Activated naive CD8-positive, alpha-beta T cell treated with anti-CD3 and anti-CD28 coated beads, Interleukin-2, amount 10 ng/mL, durations not matched to agents 7 days and 5 days (primary cell): Measurements from ENCODE around the gene HDAC8. TPM values are rescaled to one million over a fixed set of nuclear protein-coding genes. Genes with fewer than 3 reads are reported as not detected.

ENCODE experiments used
- ATAC-seq: fragments of 150-1000 bp; cut with Tn5 transposase; one replicate; pipeline ENCODE4 v1.10.0; 2021; ENCODE audit warnings: low read depth, moderate library complexity
- POLR2A ChIA-PET: fragments of 350-600 bp; sonication (Branson Sonifier 250); formaldehyde crosslinking; loops from one replicate; lab custom pipeline; 2021; ENCODE audit warnings: antibody characterized with exemption; lab: Charles Lee
- DNase-seq: peaks from one replicate; pipeline ENCODE4 v3.0.0; 2021
- H3K27ac Mint-ChIP-seq: one replicate; pipeline ENCODE4 v1.8.0; 2022; ENCODE audit warnings: mild to moderate bottlenecking, mixed read lengths
- H3K27me3 Mint-ChIP-seq: one replicate; pipeline ENCODE4 v1.8.0; 2022; ENCODE audit warnings: mild to moderate bottlenecking, moderate library complexity, mixed read lengths
- H3K36me3 Mint-ChIP-seq: one replicate; pipeline ENCODE4 v1.8.0; 2021; ENCODE audit warnings: mild to moderate bottlenecking, mixed read lengths
- H3K4me1 Mint-ChIP-seq: one replicate; pipeline ENCODE4 v1.8.0; 2021; ENCODE audit warnings: mixed read lengths
- H3K4me3 Mint-ChIP-seq: one replicate; pipeline ENCODE4 v1.8.0; 2022; ENCODE audit warnings: mild to moderate bottlenecking, moderate library complexity, mixed read lengths
- H3K9me3 Mint-ChIP-seq: one replicate; pipeline ENCODE4 v1.8.0; 2021; ENCODE audit warnings: mixed read lengths
- total RNA-seq, 2 experiments: library from RNA; stranded (reverse); gene quantifications; one replicate each; pipeline ENCODE4 v1.2.3, GENCODE V29; 2021

The HDAC8 gene
- total RNA-seq, 2 experiments from 2014 or later: 25.2 to 25.5 TPM

- Mint-ChIP-seq H3K9me3 (no peaks in the 10 kb centered on the region), H3K27ac (no peak overlapping the region), H3K27me3 (peaks cover 32% of the 10 kb centered on the region), H3K4me1 (no peaks in the 10 kb centered on the region), H3K36me3 (no peaks in the 10 kb centered on the region), H3K4me3 (no peak overlapping the region)
- ATAC-seq (no peak), DNase-seq (no peak)
- POLR2A ChIA-PET: no interaction called here
These were observed 278.1 kb downstream of the HDAC8 start for GRCh38 chrX:72294497-72294896.

GRCh38 chrX:72282302-72282701, 290.3 kb downstream of the HDAC8 start:
- Mint-ChIP-seq H3K27me3 (peaks cover 7% of the 10 kb centered on the region), H3K4me3 (no peak overlapping the region), H3K36me3 (no peaks in the 10 kb centered on the region), H3K9me3 (no peaks in the 10 kb centered on the region), H3K27ac (no peak overlapping the region), H3K4me1 (peaks cover 4% of the 10 kb centered on the region)
- DNase-seq: no peak
- no peak for ATAC-seq
- POLR2A ChIA-PET: no interaction called here

- peaks cover 7% of the 10 kb centered on the region for H3K4me1 Mint-ChIP-seq
- peaks cover 4% of the 10 kb centered on the region for H3K36me3 Mint-ChIP-seq
- H3K4me3 Mint-ChIP-seq: no peak overlapping the region
- peaks cover 7% of the 10 kb centered on the region for H3K27me3 Mint-ChIP-seq
- H3K9me3 Mint-ChIP-seq: no peaks in the 10 kb centered on the region
- H3K27ac Mint-ChIP-seq: no peak overlapping the region
- POLR2A ChIA-PET: no interaction called here
- DNase-seq (no peak), ATAC-seq (no peak)
These were observed 292.3 kb downstream of the HDAC8 start for GRCh38 chrX:72280321-72280845.

Other genes starting within 250 kb of the HDAC8 start
- under 1 TPM; 0.47 to 0.48 TPM for gene PHKA1, start 141.5 kb upstream of the HDAC8 start, total RNA-seq
- gene DMRTC1B, start 204.0 kb upstream of the HDAC8 start, total RNA-seq: under 1 TPM; 0.20 to 0.36 TPM
- not detected for gene FAM236B, start 209.8 kb upstream of the HDAC8 start, total RNA-seq
- gene FAM236D, start 235.4 kb upstream of the HDAC8 start, total RNA-seq: not detected